DMS153 treated with DMSO at 0.1 percent for 48 hours (cell line): ENCODE data around the gene THAP5.

Source experiments
- DNase-seq: peaks from one replicate; lab custom pipeline; 2025; ENCODE audit not compliant: unreplicated experiment; lab: John Stamatoyannopoulos, UW

The THAP5 gene

DNA sequence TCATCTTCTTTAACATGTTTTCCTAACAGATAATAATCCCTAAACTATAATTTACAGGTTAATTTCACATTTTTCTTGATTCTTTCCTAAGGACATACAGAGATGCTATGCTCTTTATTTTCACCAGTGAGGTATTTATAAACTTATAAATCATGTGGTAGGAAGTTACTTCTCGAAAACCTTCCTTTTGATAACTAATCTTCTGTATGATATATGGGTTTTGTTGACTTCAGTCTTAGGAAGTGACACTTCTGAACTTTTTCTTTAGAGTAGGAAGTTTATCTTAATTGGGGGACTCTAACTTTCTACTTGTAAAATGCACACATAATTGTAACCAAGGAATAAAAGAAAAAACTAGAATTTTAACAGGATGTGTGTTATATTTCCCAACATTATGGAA lies 33.8 kb downstream of the THAP5 start:
- DNase-seq, result no peak

- DNase-seq, result no peak
Measured at GRCh38 chr7:108535257-108535656, 34.2 kb downstream of the THAP5 start.

- DNase-seq, result no peak
Measured at GRCh38 chr7:108533712-108534111, 35.8 kb downstream of the THAP5 start.

GRCh38 chr7:108529341-108529740 lies 40.2 kb downstream of the THAP5 start:
- peak; percentile 17 for DNase-seq

- no peak for DNase-seq
Measured at GRCh38 chr7:108528183-108528712, 41.3 kb downstream of the THAP5 start.

DNA sequence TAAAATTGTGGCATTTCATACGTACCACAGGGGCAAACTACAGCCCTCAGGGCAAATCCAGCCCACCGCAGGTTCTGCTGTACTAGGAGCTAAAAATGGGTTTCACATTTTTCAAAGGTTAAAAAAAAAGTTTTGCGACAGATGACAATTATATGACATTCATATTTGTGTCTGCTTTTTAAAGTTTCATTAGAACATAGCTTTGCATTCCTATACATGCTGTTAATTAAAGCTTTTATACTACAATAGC lies 42.8 kb downstream of the THAP5 start:
- no peak for DNase-seq

DNA sequence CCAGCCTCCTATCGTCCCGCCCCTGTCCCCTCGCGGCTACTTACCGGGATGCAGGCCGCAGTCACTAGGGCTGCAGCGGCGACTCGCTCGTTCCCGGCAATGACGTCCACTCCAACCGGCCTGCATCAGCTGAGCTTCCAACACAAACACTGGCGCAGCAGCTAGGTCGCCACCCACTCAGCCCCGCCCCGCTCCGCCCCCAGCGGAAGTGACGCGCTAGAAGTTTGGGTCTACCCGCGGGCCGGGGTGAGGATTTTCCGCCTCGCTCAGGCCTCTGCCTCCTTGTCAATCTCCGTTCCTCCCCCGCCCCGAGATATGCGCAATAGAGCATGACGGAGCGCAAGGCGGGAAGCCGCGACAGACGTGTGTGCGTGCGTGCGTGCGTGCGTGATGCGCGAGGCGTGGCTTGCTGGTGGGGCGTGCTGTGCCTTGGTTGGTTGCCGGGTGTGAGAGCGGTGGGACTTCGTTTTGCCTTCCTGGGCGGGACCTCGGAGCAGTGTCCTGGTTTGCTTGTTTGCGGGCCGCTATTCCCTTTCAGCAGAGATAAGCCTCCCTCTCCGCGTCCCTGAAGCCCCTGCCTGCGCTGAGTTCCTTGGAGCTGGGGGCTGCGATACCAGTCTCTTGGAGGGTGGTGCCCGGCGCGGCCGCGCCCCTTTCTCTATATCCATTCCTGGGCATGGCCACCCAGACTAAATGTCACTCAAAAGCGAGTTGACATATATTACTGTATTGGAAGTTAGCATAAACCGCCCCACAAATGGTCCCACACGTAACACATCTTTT lies 43.3 kb downstream of the THAP5 start, which contains the start of gene PNPLA8:
TSS of gene PNPLA8 (minus strand) at position 151 of the 783 bp plus-strand sequence. CDS start 10,644 bp downstream, outside the sequence.
- peak; percentile 97 for DNase-seq

DNA sequence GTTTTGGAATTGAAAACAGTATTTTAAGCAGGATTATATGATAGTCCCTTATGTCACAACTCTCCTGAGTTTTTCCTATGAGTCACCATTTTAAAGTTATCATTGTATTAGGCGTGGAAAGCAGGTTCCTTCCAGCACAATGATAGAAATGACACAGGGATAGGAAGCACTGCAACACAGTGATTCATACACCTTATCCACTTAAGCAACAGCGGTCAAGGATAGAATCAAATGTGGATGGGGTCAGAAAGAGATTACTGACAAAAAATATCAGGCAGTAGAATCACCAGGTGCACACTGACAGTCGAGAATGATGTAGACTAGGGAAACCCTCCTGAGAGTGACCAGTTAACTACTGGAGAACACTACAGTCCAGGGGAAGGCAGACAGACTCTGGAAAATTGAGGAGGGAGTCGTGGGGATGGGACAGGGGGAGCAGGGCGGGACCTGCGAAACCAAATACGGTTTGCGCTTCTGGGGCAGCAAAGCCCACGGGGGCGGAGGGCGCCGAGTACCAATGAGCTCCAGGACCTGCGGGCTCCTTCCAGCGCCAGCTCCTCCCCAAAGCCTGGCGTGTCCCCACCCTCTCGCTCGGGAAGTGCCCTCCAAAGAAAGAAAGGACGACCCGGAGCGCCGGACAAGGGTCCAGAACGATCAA lies 44.0 kb downstream of the THAP5 start:
- DNase-seq, result peak; percentile 73

DNA sequence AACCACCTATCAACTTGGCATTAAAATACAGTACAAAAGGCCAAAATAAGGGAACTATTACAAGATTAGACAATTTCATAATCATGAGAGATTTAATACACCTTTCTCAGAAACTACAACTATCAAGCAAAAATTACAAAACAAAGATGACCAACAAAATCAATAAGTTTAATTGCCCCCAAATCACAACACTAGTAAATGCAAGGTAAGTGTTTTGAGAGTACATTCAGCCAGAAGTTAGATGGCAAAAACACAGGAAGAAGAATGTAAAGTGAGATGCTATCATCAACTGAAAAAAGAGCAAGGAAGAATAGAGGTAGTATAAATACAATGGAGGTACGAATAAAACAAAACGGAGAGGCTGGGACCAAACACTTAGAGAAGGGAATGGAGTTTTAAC lies 46.7 kb downstream of the THAP5 start:
- no peak for DNase-seq

DNA sequence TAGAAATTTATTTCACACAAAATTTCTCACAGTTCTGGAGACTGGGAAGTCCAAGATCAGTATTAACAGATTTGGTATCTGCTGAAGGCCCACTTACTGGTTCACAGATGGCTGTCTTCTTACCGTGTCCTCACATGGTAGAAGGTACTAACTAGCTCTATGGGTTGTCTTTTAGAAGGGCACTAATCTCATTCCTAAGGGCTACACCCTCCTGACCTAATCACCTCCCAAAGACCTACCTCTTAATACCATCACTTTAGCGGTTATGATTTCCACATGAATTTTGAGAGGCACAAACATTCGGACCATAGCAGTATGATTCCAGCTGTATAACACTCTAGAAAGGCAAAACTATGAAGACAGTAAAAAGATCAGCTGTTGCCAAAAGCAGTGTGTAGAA lies 51.6 kb downstream of the THAP5 start:
- DNase-seq, result no peak

- no peak for DNase-seq
Measured at GRCh38 chr7:108515630-108516029, 53.9 kb downstream of the THAP5 start.

DNA sequence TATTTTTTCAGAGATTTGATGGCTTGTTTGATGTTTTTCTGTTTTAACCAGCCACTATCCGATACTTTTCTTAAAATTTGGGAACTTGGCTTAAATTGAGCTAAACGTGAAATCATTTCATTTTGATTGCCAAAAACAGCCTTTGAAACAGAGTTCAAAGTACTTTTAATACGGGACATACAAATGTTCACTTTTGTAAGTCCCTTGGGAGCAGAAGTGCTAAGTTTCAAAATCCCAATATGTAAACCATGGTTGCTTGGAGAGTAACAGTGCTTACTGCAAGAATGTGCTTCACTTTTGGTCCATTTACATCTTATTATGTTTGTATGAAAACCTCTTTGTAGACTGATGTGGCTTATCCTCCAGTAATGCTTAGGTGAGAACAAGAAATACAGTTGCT lies 54.5 kb downstream of the THAP5 start:
- no peak for DNase-seq
